Stimulated activated CD4-positive, alpha-beta T cell treated with anti-CD3 and anti-CD28 coated beads, Interleukin-15, amount 100 ng/mL, for 48 hours (primary cell): ENCODE results near the gene ALX4.

Experiments
- DNase-seq, 2 donors: peaks; one replicate each; pipeline ENCODE4 v3.0.0-alpha.2; 2020; ENCODE audit warnings: low read depth in 2 of 2

ALX4 gene

GRCh38 chr11:44309478-44310205 is at the start of gene ALX4:
Gene ALX4, minus strand, starts transcription at chr11:44310139. Its CDS starts 77 bp downstream, at chr11:44310062.
- no peak for DNase-seq

GRCh38 chr11:44359162-44359561 is 49.2 kb upstream of the ALX4 start:
- DNase-seq: no peak

DNA sequence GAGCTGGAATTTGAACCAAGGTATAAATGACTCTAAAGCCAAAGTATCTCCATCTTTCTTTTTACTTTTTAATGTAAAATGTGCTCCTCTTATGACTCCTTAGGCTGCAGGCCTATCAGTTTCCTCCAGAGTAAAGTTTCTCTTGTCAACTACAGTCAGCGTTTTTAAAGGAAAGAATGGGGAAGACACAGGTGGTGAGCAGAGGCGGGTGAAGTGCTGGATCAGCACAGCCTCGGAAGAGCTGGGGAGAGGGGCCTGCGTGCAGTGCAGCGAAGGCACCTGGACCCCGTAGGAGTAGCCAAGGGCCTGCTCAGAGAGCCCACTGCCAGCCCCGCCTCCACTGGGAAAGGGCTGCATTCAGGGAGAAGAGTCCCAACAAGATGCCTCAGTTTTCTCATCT is 48.8 kb upstream of the ALX4 start:
- no peak for DNase-seq

GRCh38 chr11:44357711-44358110 is 47.8 kb upstream of the ALX4 start:
- DNase-seq: no peak

- no peak for DNase-seq
These were observed 46.4 kb upstream of the ALX4 start for GRCh38 chr11:44356351-44356750.

- no peak for DNase-seq
These were observed 42.1 kb upstream of the ALX4 start for GRCh38 chr11:44351898-44352498.

DNA sequence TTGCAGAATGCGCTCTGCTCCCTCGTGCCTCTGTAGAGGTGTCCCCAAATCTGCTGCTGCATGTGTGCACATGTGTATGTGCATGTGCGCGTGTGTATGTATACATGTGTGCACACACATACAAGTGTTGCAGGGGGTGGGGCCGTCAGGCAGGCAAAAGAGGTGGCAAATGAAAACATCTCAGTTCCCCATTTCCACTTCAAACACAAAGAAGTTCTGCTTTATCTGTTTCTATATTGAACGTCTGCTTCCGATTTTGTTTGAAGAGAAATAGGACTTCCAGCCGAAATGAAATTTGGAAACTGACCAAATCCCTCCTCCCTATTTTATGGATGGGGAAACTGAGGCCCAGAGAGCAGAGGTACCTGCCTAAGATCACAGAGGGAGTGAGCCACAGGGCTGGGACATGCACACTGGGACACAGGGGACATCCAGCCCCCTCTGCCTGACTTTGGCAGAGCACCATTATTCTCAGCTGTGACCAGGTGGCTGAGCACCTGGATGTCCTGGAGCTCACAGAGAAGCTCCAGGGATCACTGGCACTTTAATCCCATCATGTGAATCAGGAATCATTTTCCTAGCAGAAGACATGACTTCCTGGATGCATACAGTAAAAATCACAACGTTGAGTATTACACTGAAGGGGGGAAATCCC is 41.2 kb upstream of the ALX4 start:
- no peak for DNase-seq

GRCh38 chr11:44349328-44349727 is 39.4 kb upstream of the ALX4 start:
- DNase-seq: no peak

DNA sequence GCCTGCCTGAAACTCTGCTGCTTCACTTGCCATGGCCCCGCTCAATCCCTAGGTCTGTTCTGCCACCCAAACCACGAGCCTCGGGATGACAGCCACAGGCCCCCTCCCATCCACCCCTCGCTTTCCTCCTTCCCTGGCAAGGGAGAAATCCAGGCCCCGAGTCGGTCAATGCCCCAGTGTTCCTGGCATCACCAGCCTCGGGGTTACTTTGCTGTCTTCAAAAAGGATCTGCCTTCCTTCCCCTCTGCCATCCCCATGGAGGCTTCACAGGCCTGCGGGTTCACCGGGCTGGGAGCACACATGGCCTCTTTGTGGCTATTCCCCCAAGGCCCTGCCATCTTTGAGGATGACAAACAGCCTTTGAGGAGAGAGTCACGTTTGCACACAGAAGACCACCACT is 38.8 kb upstream of the ALX4 start:
- no peak for DNase-seq

GRCh38 chr11:44348114-44348513 is 38.2 kb upstream of the ALX4 start:
- no peak for DNase-seq

DNA sequence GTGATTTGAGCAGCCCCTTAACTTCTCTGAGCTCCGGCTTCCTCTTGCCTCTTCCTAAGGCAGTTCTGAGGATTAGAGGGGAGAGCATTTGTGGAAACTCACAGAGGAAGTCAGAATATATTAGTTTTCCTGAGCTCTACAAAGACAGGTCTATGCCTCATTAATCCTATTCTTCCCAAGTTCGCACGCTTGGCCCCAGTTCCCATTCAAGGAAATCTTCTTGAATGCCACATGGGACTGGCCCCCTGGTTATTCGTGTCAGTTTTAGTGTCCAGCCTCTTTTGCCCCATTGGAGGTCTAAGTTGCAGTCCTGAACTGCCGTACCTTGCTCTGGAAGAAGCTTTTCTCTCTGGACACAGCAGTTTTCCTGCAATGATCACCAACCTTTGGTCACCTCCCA is 37.6 kb upstream of the ALX4 start:
- no peak for DNase-seq

- DNase-seq: no peak
These were observed 37.0 kb upstream of the ALX4 start for GRCh38 chr11:44346983-44347382.

DNA sequence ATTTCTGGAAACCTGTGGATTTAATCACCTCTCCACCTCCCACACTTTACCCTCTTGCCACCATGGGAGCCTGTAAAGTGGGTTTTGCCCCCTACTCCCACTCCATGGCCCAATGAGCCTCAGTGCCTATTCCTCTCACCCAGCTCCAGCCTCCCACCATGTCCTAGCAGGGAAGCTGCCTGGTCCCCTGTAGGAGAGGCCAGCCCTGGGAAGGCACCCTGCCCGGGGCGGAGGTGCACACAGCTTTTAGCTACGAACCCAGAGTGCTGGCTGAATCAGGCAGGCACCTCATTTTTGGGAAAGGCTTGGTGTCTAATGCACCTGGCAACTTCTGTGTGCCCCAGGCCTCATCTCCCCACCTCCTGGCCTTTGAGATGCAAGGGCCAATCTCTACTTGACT is 35.8 kb upstream of the ALX4 start:
- no peak for DNase-seq

- no peak for DNase-seq
These were observed 35.0 kb upstream of the ALX4 start for GRCh38 chr11:44344921-44345320.

DNA sequence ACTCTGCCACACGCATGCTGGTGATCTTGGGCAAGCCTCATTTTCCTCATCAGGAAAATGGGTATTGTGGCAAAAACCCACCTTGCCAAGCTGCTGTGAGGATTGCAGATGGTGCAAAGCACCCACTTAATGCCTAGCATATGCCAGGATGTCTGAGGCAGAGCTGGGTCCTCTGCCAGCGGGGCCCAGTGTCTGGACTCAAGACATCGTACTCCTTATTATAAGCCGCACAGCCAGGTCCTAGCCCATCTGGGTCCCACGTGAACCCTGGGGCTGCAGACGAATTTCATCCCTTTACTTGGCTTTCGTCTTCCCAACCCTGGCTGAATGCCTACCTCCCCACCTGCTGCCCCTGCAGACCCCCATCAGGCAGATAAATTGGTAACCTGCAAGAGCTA is 34.5 kb upstream of the ALX4 start:
- no peak for DNase-seq

DNA sequence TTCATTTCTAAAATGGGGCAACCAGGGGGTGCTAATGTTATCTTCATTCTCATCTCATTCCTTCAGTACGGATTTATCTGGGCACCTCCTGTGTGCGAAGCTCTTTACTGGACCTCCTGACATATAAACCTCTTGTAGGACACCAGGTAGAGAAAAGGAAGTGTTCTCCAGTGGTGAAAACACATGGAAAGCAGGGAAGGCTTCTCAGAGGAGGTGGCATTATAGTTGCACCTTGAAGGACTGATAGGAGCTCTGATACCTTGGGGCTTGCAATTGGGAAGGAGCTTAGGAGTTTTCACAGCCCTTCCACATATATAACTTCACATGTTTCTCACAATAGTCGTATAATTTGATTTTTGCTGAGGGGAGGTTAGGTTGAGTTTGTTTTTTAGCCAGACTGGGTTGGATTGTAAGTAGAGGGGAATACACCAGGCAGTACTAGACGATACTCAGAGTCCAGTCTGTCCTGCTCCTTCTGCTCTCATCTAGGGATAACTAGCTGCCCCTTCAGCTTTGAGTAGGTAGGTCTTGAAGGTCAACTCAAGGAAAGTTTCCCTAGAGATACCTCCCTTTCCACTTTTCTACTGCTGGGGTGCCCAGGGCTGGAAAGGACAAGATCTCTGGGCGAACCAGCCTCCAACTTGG is 34.0 kb upstream of the ALX4 start:
- DNase-seq: no peak

DNA sequence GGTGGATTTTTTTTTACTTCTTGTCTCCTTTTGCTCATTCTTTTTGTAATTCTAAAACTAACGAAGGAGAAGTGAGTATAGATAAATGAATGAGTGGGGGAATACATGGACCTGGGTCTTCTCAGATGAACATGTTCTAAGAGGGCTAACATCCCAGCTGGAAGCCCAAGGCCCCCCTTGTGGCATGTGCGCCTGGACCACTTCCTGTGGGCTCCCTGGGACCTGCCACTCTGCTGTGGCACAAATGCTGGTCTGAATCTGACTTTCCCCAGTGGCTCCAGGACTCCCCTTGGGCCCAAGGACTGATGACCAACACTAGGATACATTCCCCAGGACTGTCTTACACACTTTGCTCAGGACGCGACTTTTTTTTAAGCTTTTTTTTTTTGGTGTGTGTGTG is 32.7 kb upstream of the ALX4 start:
- DNase-seq: no peak

DNA sequence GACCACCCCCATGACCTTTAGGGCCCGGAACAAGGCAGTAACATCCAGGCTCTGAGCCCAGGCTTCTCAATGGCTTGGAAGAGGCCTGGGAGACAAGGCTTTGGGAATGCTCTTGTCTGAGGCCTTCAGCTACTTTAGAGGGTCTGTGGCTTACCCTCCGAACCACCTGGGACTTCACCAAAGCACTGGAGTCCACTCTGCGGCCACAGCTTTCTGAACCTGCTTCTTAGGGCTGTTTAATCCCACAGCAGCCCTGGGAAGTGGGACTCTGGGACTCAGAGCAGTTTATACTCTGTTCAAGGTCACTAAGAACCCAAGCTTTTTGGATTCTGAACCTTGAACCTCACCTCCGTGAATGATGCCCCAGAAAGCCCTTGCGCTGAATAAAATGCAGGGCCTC is 30.7 kb upstream of the ALX4 start:
- no peak for DNase-seq

DNA sequence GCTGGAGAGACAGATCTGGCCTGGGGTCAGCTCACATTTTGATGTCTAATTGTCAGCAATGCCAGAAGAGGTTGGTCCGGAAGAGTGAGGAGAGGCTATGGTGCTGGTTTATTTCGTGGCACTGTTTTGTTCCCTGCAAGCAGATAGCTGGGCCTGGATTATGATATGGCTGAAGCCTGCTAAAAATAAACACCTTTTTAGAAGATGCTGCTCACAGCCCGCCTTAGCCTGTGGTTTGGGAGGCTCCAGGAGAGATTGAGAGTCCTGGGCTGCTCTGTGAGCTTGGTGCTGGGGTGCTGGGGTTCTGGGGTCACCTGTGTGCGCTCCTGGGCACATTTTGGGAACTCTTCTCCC is 29.6 kb upstream of the ALX4 start:
- no peak for DNase-seq

DNA sequence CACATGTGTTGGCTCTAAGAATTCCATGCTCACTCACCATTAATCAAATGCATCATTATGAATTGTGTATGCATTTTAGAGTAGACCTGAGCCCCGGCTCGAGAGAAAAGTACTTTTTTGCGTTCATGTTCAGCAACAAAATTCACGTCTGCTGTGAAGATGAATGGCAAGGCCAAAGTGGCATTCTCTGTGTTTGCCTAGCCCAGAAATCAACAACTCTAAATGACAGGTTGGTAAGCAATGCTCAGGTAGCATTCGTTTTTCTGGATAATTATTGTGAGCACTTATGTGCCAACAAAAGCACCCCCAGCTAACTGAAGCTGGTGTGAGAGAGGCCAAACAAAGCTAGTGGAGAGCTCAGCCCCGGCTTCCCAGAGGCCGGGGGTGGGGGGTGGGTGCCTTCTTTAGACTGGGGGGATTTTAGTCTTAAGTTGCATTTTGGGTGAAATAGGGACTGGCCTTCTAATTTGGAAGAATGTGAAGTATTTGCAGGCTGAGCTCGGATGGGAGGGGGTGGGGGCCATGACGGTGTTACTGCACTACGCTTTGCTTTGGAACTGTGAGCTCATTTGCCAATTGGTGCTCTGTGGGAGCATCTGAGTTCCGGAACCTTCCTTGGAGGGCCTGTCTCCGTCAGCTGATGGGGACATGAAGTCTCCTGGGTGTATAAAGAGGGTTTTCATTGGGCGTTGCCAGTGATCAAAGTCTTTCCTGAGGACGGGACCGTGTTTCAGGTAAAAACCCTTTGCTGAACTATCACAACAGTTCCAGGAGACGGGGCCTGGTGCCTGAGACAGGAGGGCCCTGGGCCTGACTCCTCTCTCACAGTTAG is 29.0 kb upstream of the ALX4 start:
- no peak for DNase-seq

GRCh38 chr11:44338026-44338425 is 28.1 kb upstream of the ALX4 start:
- no peak for DNase-seq

DNA sequence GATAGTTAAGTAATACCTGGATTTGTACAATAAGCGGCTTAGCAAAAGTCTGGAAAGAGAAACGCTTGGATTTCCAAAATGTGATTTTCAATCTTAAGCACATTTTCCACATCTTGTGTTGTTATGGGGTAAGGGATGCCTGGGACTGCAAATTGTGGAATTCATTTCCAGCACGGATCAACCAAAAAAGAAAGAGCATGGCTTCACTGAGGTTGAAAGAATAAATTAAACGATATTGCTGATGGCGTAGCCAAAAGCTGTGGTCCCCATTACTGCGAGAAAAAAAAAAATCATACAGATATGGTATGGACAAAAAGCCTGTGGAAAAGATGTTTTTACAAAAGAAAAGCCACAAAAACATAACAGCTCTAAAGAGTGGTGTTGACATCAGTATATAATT is 26.0 kb upstream of the ALX4 start:
- no peak for DNase-seq
